K562 (cell line): ENCODE results near the gene APOL2. TPM values are rescaled to one million over a fixed set of nuclear protein-coding genes. Genes with fewer than 3 reads are reported as not detected.
"Not testable (repeated sequence)": the region's sequence is repeated elsewhere in the genome, so short reads cannot be mapped to it uniquely, and the experiment has no call there.

Experiments
- ATAC-seq: fragments of 200-7000 bp; cut with Tn5 transposase; 3 replicates; pipeline ENCODE4 v1.9.1; 2020; ENCODE audit warnings: moderate library complexity
- BruUV-seq: library from RNA; stranded (reverse); fragments of 400-500 nt; replicated peaks from 2 replicates; lab custom pipeline; 2021; lab: Mats Ljungman, UMichigan
- CTCF ChIA-PET: fragments of 300-600 bp; formaldehyde crosslinking; extraction: SDS; loops from one replicate; lab custom pipeline; 2021; ENCODE audit warnings: low intra/inter-chr PET ratio; lab: Yijun Ruan, JAX
- POLR2A ChIA-PET: fragments of 300-600, 350-650 bp; sonication (Branson Sonifier 250); formaldehyde crosslinking; extraction: SDS; loops from one replicate; lab custom pipeline; 2021; ENCODE audit warnings: antibody characterized with exemption, inconsistent platforms; lab: Yijun Ruan, JAX
- DNase-seq, 4 experiments: peaks; one replicate each; pipeline versions ENCODE4 v3.0.0 to v3.0.0-alpha.2; 2011 to 2018; ENCODE audit warnings: low spot score in 3 of 4, mixed read lengths in 3 of 4; ENCODE audit errors: extremely low read depth in 1 of 4
- FAIRE-seq: peaks from 2 replicates; lab custom pipeline; 2011; peaks lifted over from hg19 to GRCh38; lab: Jason Lieb, UNC
- H2AFZ ChIP-seq: 2 replicates; pipeline ENCODE4 v1.6.0; 2011; ENCODE audit warnings: low read depth, low read length, control low read depth, inconsistent platforms
- H3K27ac ChIP-seq: fragments of 200-600 bp; 3 replicates; pipeline ENCODE4 v1.8.0; 2011; ENCODE audit warnings: low read depth, mild to moderate bottlenecking, control low read depth, inconsistent platforms, low read length, moderate library complexity, mixed read lengths; ENCODE audit errors: extremely low read depth
- H3K27me3 ChIP-seq, 2 experiments: fragments of 300-600 bp in 1 of 2; 2 replicates in 1 of 2; 3 replicates in 1 of 2; pipeline versions ENCODE4 v1.6.0 to v1.8.0; 2011; ENCODE audit warnings: inconsistent platforms in 2 of 2, low read length in 2 of 2, mild to moderate bottlenecking in 1 of 2, mixed read lengths in 1 of 2, moderate library complexity in 1 of 2; ENCODE audit not compliant: control insufficient read depth in 2 of 2, insufficient read depth in 2 of 2
- H3K36me3 ChIP-seq: fragments of 300-600 bp; 3 replicates; pipeline ENCODE4 v1.8.0; 2011; ENCODE audit warnings: mild to moderate bottlenecking, low read length, inconsistent platforms; ENCODE audit not compliant: control insufficient read depth, insufficient read depth
- H3K4me1 ChIP-seq, 2 experiments: fragments of 200-600 bp in 1 of 2; replicated peaks in 1 of 2; 2 replicates in 1 of 2; 3 replicates in 1 of 2; pipeline versions ENCODE4 v1.5.1 to v1.8.0; 2011; ENCODE audit warnings: inconsistent platforms in 2 of 2, low read length in 2 of 2, mild to moderate bottlenecking in 1 of 2, mixed read lengths in 1 of 2, moderate library complexity in 1 of 2; ENCODE audit not compliant: control insufficient read depth in 2 of 2, insufficient read depth in 2 of 2
- H3K4me2 ChIP-seq: 2 replicates; pipeline ENCODE4 v1.6.1; 2011; ENCODE audit warnings: low read length, control low read depth, inconsistent platforms, mixed read lengths; ENCODE audit not compliant: insufficient read depth
- H3K4me3 ChIP-seq: fragments of 200-600 bp; sonication (generic), shearing (Covaris generic); 2 replicates; pipeline ENCODE4 v1.5.1; 2016; ENCODE audit warnings: control low read depth, inconsistent platforms
- H3K79me2 ChIP-seq: fragments of 200-600 bp; 3 replicates; pipeline ENCODE4 v1.8.0; 2011; ENCODE audit warnings: low read length, inconsistent platforms; ENCODE audit not compliant: control insufficient read depth, insufficient read depth
- H3K9ac ChIP-seq, 2 experiments: 2 replicates each; pipeline versions ENCODE4 v1.6.0 to v1.6.1; 2011; ENCODE audit warnings: low read depth in 2 of 2, low read length in 2 of 2, control low read depth in 1 of 2, inconsistent platforms in 1 of 2, mild to moderate bottlenecking in 1 of 2, mixed read lengths in 1 of 2; ENCODE audit not compliant: insufficient read depth in 1 of 2
- H3K9me1 ChIP-seq: one replicate; pipeline ENCODE4 v1.6.0; 2011; ENCODE audit warnings: inconsistent platforms, mild to moderate bottlenecking, low read length, moderate library complexity; ENCODE audit not compliant: control insufficient read depth, insufficient read depth
- H3K9me3 ChIP-seq: replicated peaks from 2 replicates; pipeline ENCODE4 v1.5.1; 2011; ENCODE audit warnings: low read depth, low read length, inconsistent platforms; ENCODE audit not compliant: control insufficient read depth, insufficient read depth
- H4K20me1 ChIP-seq: replicated peaks from 2 replicates; pipeline ENCODE4 v1.6.1; 2011; ENCODE audit warnings: low read length, inconsistent platforms, mixed read lengths; ENCODE audit not compliant: control insufficient read depth, insufficient read depth
- FOXJ2 ChIP-seq: fragments of 200-800 bp; sonication (Bioruptor generic); IDR thresholded peaks from 2 replicates; pipeline ENCODE4 v1.6.1; 2016; ENCODE audit warnings: missing genetic modification characterization, missing compliant biosample characterization
- SMARCA4 ChIP-seq: fragments of 450-650 bp; IDR thresholded peaks from 2 replicates; pipeline ENCODE4 v1.6.1; 2016
- SP2 ChIP-seq: IDR thresholded peaks from 2 replicates; pipeline ENCODE4 v1.6.1; 2011; ENCODE audit warnings: mild to moderate bottlenecking, low read depth, low read length, moderate library complexity; ENCODE audit not compliant: poor library complexity, severe bottlenecking; ENCODE audit errors: extremely low read depth
- ZNF695 ChIP-seq: fragments of 450-650 bp; formaldehyde crosslinking; IDR thresholded peaks from 2 replicates; pipeline ENCODE4 v1.4.0; 2020; ENCODE audit warnings: mild to moderate bottlenecking, moderate library complexity
- WGBS: fragments of 100-300 bp; shearing (Covaris generic); methylation state at CpG from one replicate; pipeline ENCODE4 v1.1.6; 2016; ENCODE audit warnings: low coverage, mixed read lengths; ENCODE audit not compliant: insufficient coverage; ENCODE audit errors: missing lambda C conversion rate; 5-methylcytosine and 5-hydroxymethylcytosine counted together
- in situ Hi-C: fragments of 300-500 bp; cut with MboI; formaldehyde crosslinking; loops from 4 replicates; pipeline ENCODE4 v1.15.0; 2018; ENCODE audit warnings: inconsistent platforms, mixed read lengths
- intact Hi-C: fragments of 100-400 bp; cut with micrococcal nuclease; formaldehyde crosslinking; loops from 2 replicates; pipeline ENCODE4 v1.14.2; 2022
- polyA plus RNA-seq, 8 experiments: library from polyadenylated mRNA; depleted of rRNA in 4 of 8; stranded (reverse) in 5 of 8; unstranded in 3 of 8; fragments of >200 nt; fragmentation: Nextera tagmentation in 2 of 8; fragmentation: Illumina TruSeq in 1 of 8; extraction: Ambion mirVana in 2 of 8; extraction: Trizol in 1 of 8; gene quantifications; 2 replicates each; pipeline versions ENCODE4 v1.2.1 to v1.2.3, GENCODE V29; 2011 to 2014; ENCODE audit warnings: inconsistent platforms in 1 of 8, missing spikeins in 1 of 8
- total RNA-seq, 7 experiments: library from RNA; depleted of rRNA in 6 of 7; stranded (reverse); fragments of >200 nt in 6 of 7; fragmentation: Illumina TruSeq in 2 of 7; extraction: Trizol in 2 of 7; gene quantifications; 2 replicates each; pipeline versions ENCODE4 v1.2.1 to v1.2.3, GENCODE V29; 2011 to 2021; ENCODE audit warnings: low replicate concordance in 1 of 7

The APOL2 gene
- total and polyA plus RNA-seq, 9 of the 15 experiments (the other 6 are each of a cell fraction or from before 2014, with no cell fraction given), result 2.7 to 10.6 (median 8.9) TPM

DNA sequence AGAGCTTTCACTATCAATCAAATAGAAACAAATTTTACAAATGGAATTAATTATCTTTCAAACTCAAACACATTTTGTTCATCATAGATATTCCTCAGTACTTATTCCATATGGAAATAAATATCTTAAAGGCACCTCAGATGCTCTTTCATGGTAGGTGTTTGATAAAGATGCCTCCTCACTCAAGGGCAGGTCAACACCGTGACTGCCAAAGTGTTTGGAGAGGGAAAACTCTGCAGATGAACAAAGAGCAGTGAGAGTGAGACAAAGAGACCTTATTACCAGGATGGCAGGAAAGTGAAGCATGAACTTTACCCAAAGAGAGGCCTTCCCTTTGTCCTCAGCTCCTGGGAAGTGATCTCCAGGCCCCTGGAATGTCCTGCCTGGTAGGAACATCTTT, 11.0 kb downstream of the APOL2 start:
- POLR2A ChIA-PET, result interaction anchor here (0.9 to 1.8 kb wide), 2 partner anchors 11 to 53 kb away, joined by 3 to 8 read pairs; partner anchors contain the start of gene APOL2
- H3K4me3 ChIP-seq, FAIRE-seq, H2AFZ ChIP-seq, H3K9me3 ChIP-seq, H4K20me1 ChIP-seq, H3K79me2 ChIP-seq, intact Hi-C loops, BruUV-seq, H3K4me2 ChIP-seq, H3K4me1 ChIP-seq, DNase-seq, H3K27me3 ChIP-seq, H3K9ac ChIP-seq, CTCF ChIA-PET, H3K9me1 ChIP-seq, in situ Hi-C loops, H3K27ac ChIP-seq, ATAC-seq: not testable (repeated sequence)
- WGBS, result 90% methylated on average over 1 of the region's 1 CpG
- peaks cover 21% of the 10 kb centered on the region; the same call in 1 of the 3 replicates for H3K36me3 ChIP-seq

GRCh38 chr22:36227806-36228205, 11.5 kb downstream of the APOL2 start:
- Histone ChIP-seq H3K4me3 (no peak overlapping the region), H3K27ac (no peak overlapping the region), H3K9me1 (no peaks in the 10 kb centered on the region), H3K9ac (no peak overlapping the region), H3K9me3 (no peaks in the 10 kb centered on the region), H2AFZ (no peak overlapping the region), H3K4me1 (peaks cover 0 to 4% of the 10 kb centered on the region in 2 experiments; a peak in 2 of 5 replicates), H3K79me2 (no peaks in the 10 kb centered on the region), H4K20me1 (no peaks in the 10 kb centered on the region), H3K4me2 (no peak overlapping the region), H3K36me3 (peaks cover 18% of the 10 kb centered on the region; the same call in 1 of the 3 replicates), H3K27me3 (no peaks in the 10 kb centered on the region)
- intact Hi-C loops, result no loop called here
- ChIA-PET POLR2A (interaction anchor here (0.6 to 1.8 kb wide), 3 partner anchors 10 to 827 kb away, joined by 3 to 8 read pairs (median 3); partner anchors contain the start of gene APOL2), CTCF (no interaction called here)
- DNase-seq (no peak), ATAC-seq (no peak), FAIRE-seq (no peak)
- in situ Hi-C loops, result no loop called here
- BruUV-seq, result no TSS peak
- no peak for TF ChIP-seq FOXJ2
- no peak for TF ChIP-seq SP2
- no peak for TF ChIP-seq SMARCA4
- no peak for TF ChIP-seq ZNF695 (CRISPR knock-in tag)
- WGBS, result 93% methylated on average over 8 of the region's 8 CpGs
